SU-DHL-6 (cell line): ENCODE data around the gene FOXK2.
"Not testable (repeated sequence)": the region's sequence is repeated elsewhere in the genome, so short reads cannot be mapped to it uniquely, and the experiment has no call there.

Experiments
- H2AFZ ChIP-seq: fragments of 200-600 bp; sonication (generic); 2 replicates; pipeline ENCODE4 v1.6.1; 2014; ENCODE audit warnings: low read depth, mild to moderate bottlenecking, moderate library complexity, mixed read lengths, antibody characterized with exemption, low read length; ENCODE audit not compliant: severe bottlenecking
- H3F3A ChIP-seq: fragments of 200-600 bp; shearing (Covaris generic); 2 replicates; pipeline ENCODE4 v1.6.0; 2016; ENCODE audit warnings: antibody characterized with exemption, mild to moderate bottlenecking; ENCODE audit not compliant: insufficient read depth
- H3K27ac ChIP-seq: fragments of 200-600 bp; sonication (generic); 2 replicates; pipeline ENCODE4 v1.5.1; 2016; ENCODE audit warnings: low read depth, mild to moderate bottlenecking, low read length, moderate library complexity, mixed read lengths
- H3K27me3 ChIP-seq: fragments of 200-600 bp; sonication (generic), shearing (Covaris generic); 2 replicates; pipeline ENCODE4 v1.6.0; 2014; ENCODE audit warnings: mild to moderate bottlenecking, low read length
- H3K36me3 ChIP-seq: fragments of 200-600 bp; sonication (generic); 2 replicates; pipeline ENCODE4 v1.6.1; 2014; ENCODE audit warnings: mild to moderate bottlenecking, low read length, mixed read lengths
- H3K4me2 ChIP-seq: fragments of 300-600, 200-600 bp; shearing (Covaris generic), sonication (generic); 2 replicates; pipeline ENCODE4 v1.6.0; 2014; ENCODE audit warnings: low read length, low read depth, mild to moderate bottlenecking; ENCODE audit not compliant: poor library complexity, severe bottlenecking
- H3K4me3 ChIP-seq: fragments of 200-600 bp; sonication (generic); 2 replicates; pipeline ENCODE4 v1.5.1; 2014; ENCODE audit warnings: antibody characterized with exemption, low read length, mild to moderate bottlenecking, mixed read lengths; ENCODE audit not compliant: insufficient read depth, poor library complexity, severe bottlenecking
- H3K79me2 ChIP-seq: fragments of 200-600 bp; sonication (generic); 2 replicates; pipeline ENCODE4 v1.6.1; 2014; ENCODE audit warnings: mild to moderate bottlenecking, low read length, moderate library complexity; ENCODE audit not compliant: insufficient read depth
- H3K9ac ChIP-seq: fragments of 200-600 bp; sonication (generic); 2 replicates; pipeline ENCODE4 v1.7.0; 2014; ENCODE audit warnings: mild to moderate bottlenecking, low read length
- H3K9me2 ChIP-seq: fragments of 200-600 bp; sonication (generic); replicated peaks from 2 replicates; pipeline ENCODE4 v1.6.1; 2014; ENCODE audit warnings: low read length; ENCODE audit not compliant: insufficient read depth
- H3K9me3 ChIP-seq: fragments of 200-600 bp; sonication (generic); 2 replicates; pipeline ENCODE4 v1.6.1; 2014; ENCODE audit warnings: low read length, mixed read lengths; ENCODE audit not compliant: insufficient read depth
- H4K20me1 ChIP-seq: fragments of 200-600 bp; sonication (generic); 2 replicates; pipeline ENCODE4 v1.6.1; 2014; ENCODE audit warnings: low read depth, mild to moderate bottlenecking, antibody characterized with exemption, low read length, moderate library complexity, mixed read lengths
- EZH2phosphoT487 ChIP-seq: fragments of 200-600 bp; sonication (generic), shearing (Covaris generic); conservative IDR thresholded peaks from 2 replicates; pipeline ENCODE4 v1.6.1; 2018; ENCODE audit warnings: mild to moderate bottlenecking, antibody characterized with exemption, low read length, moderate library complexity, mixed read lengths
- TF ChIP-seq, protein P1 (sequence below): fragments of 200-600 bp; sonication (generic); IDR thresholded peaks from one replicate; pipeline ENCODE4 v1.5.1; 2017; ENCODE audit warnings: antibody characterized with exemption, mild to moderate bottlenecking, low read length, moderate library complexity; ENCODE audit not compliant: insufficient read depth, poor library complexity, severe bottlenecking

FOXK2 gene

GRCh38 chr17:82531431-82531881, 11.9 kb downstream of the FOXK2 start:
- H3K27me3 ChIP-seq, result no peaks in the 10 kb centered on the region
- H3K36me3 ChIP-seq, result no peaks in the 10 kb centered on the region
- H3K27ac ChIP-seq, result no peak overlapping the region
- no peak overlapping the region for H2AFZ ChIP-seq
- H3K79me2 ChIP-seq, result peaks cover 99% of the 10 kb centered on the region
- H3K9me3 ChIP-seq, result no peaks in the 10 kb centered on the region
- no peak overlapping the region for H3K4me2 ChIP-seq
- peaks cover 5% of the 10 kb centered on the region; the same call in 1 of the 2 replicates for H3F3A ChIP-seq
- H4K20me1 ChIP-seq, result peaks cover 30% of the 10 kb centered on the region
- no peak overlapping the region for H3K4me3 ChIP-seq
- no peak overlapping the region for H3K9ac ChIP-seq
- TF ChIP-seq, protein P1, sequence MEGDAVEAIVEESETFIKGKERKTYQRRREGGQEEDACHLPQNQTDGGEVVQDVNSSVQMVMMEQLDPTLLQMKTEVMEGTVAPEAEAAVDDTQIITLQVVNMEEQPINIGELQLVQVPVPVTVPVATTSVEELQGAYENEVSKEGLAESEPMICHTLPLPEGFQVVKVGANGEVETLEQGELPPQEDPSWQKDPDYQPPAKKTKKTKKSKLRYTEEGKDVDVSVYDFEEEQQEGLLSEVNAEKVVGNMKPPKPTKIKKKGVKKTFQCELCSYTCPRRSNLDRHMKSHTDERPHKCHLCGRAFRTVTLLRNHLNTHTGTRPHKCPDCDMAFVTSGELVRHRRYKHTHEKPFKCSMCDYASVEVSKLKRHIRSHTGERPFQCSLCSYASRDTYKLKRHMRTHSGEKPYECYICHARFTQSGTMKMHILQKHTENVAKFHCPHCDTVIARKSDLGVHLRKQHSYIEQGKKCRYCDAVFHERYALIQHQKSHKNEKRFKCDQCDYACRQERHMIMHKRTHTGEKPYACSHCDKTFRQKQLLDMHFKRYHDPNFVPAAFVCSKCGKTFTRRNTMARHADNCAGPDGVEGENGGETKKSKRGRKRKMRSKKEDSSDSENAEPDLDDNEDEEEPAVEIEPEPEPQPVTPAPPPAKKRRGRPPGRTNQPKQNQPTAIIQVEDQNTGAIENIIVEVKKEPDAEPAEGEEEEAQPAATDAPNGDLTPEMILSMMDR, result no peak
- no peak for TF ChIP-seq EZH2phosphoT487
- no peaks in the 10 kb centered on the region for H3K9me2 ChIP-seq

- Histone ChIP-seq H3K9ac (no peak overlapping the region), H3K79me2 (peaks cover 100% of the 10 kb centered on the region), H3K36me3 (no peaks in the 10 kb centered on the region), H4K20me1 (peaks cover 30% of the 10 kb centered on the region), H3K9me3 (no peaks in the 10 kb centered on the region), H2AFZ (no peak overlapping the region), H3F3A (no peaks in the 10 kb centered on the region), H3K27ac (no peak overlapping the region), H3K4me3 (no peak overlapping the region), H3K27me3 (no peaks in the 10 kb centered on the region), H3K4me2 (no peak overlapping the region), H3K9me2 (no peaks in the 10 kb centered on the region)
- no peak for TF ChIP-seq EZH2phosphoT487
- TF ChIP-seq, protein P1, result no peak
These were observed 14.9 kb downstream of the FOXK2 start for GRCh38 chr17:82534401-82534812.

- H3K36me3 ChIP-seq, result no peaks in the 10 kb centered on the region
- no peaks in the 10 kb centered on the region for H3K9me3 ChIP-seq
- H3K9me2 ChIP-seq, result no peaks in the 10 kb centered on the region
- H2AFZ ChIP-seq, result no peak overlapping the region
- H3K79me2 ChIP-seq, result peaks cover 98% of the 10 kb centered on the region
- no peaks in the 10 kb centered on the region for H3F3A ChIP-seq
- no peak overlapping the region for H3K27ac ChIP-seq
- no peak overlapping the region for H3K4me2 ChIP-seq
- H3K27me3 ChIP-seq, result no peaks in the 10 kb centered on the region
- no peak overlapping the region for H3K4me3 ChIP-seq
- peaks cover 16% of the 10 kb centered on the region for H4K20me1 ChIP-seq
- TF ChIP-seq EZH2phosphoT487, result no peak
- TF ChIP-seq, protein P1, result no peak
- H3K9ac ChIP-seq, result no peak overlapping the region
These were observed 17.1 kb downstream of the FOXK2 start for GRCh38 chr17:82536512-82537201.

DNA sequence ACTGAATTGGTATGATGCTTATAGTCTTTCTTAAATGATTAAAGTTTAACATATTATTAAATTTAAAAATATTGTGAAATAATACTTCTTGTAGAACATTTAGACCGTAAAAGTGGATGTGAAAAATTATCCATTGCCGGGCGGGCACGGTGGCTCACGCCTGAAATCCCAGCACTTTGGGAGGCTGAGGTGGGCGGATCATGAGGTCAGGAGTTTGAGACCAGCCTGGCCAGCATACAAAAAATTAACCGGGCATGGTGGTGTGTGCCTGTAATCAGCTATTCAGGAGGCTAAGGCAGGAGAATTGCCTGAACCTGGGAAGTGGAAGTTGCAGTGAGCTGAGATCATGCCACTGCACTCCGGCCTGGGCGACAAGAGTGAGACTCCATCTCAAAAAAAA, 17.7 kb downstream of the FOXK2 start:
- H3F3A ChIP-seq, H3K9me3 ChIP-seq, H3K9ac ChIP-seq, H3K9me2 ChIP-seq, H3K36me3 ChIP-seq, H3K27me3 ChIP-seq, H3K4me3 ChIP-seq, H3K27ac ChIP-seq, H3K4me2 ChIP-seq, H2AFZ ChIP-seq: not testable (repeated sequence)
- H3K79me2 ChIP-seq, result peaks cover 98% of the 10 kb centered on the region
- peaks cover 16% of the 10 kb centered on the region for H4K20me1 ChIP-seq

DNA sequence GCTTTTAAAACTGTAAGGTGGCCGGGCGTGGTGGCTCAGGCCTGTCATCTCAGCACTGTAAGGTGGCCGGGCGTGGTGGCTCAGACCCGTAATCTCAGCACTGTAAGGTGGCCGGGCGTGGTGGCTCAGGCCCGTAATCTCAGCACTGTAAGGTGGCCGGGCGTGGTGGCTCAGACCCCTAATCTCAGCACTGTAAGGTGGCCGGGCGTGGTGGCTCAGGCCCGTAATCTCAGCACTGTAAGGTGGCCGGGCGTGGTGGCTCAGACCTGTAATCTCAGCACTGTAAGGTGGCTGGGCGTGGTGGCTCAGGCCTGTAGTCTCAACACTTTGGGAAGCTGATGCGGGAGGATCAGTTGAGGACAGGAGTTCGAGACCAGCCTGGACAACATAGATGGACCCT, 19.5 kb downstream of the FOXK2 start:
- H4K20me1 ChIP-seq, result peaks cover 15% of the 10 kb centered on the region; the same call in 1 of the 2 replicates
- H2AFZ ChIP-seq, H3K9me2 ChIP-seq, H3K27ac ChIP-seq, H3K9ac ChIP-seq, H3K4me2 ChIP-seq, H3K4me3 ChIP-seq, H3K36me3 ChIP-seq, H3F3A ChIP-seq, H3K27me3 ChIP-seq, H3K9me3 ChIP-seq: not testable (repeated sequence)
- H3K79me2 ChIP-seq, result peaks cover 97% of the 10 kb centered on the region
